ENCODE data around the gene B3GALT2. TPM values are rescaled to one million over a fixed set of nuclear protein-coding genes. Genes with fewer than 3 reads are reported as not detected.

Gene B3GALT2
- total RNA-seq, 1 donor from 2014 or later = 64.6 TPM

GRCh38 chr1:193176788-193177187, 9.6 kb downstream of the B3GALT2 start:
- Mint-ChIP-seq H3K27me3 (ENCODE audit: unreplicated experiment) (no peaks in the 10 kb centered on the region), H3K27ac (ENCODE audit: unreplicated experiment) (no peak overlapping the region), H3K36me3 (ENCODE audit: unreplicated experiment) (peaks cover 3% of the 10 kb centered on the region), H3K9me3 (ENCODE audit: unreplicated experiment) (no peaks in the 10 kb centered on the region), H3K4me3 (ENCODE audit: unreplicated experiment) (no peak overlapping the region), H3K4me1 (ENCODE audit: low read depth, unreplicated experiment) (peaks cover 21% of the 10 kb centered on the region)
- TF ChIP-seq CTCF (IDR thresholded peaks at IDR 0.05; ENCODE audit: partially characterized antibody, unreplicated experiment) = no peak
- no peak for DNase-seq

GRCh38 chr1:193176113-193176512, 10.3 kb downstream of the B3GALT2 start:
- no peak for DNase-seq
- no peaks in the 10 kb centered on the region for H3K9me3 Mint-ChIP-seq (ENCODE audit: unreplicated experiment)
- no peaks in the 10 kb centered on the region for H3K27me3 Mint-ChIP-seq (ENCODE audit: unreplicated experiment)
- H3K4me1 Mint-ChIP-seq (ENCODE audit: low read depth, unreplicated experiment) = peaks cover 16% of the 10 kb centered on the region
- TF ChIP-seq CTCF (IDR thresholded peaks at IDR 0.05; ENCODE audit: partially characterized antibody, unreplicated experiment) = no peak
- H3K27ac Mint-ChIP-seq (ENCODE audit: unreplicated experiment) = no peak overlapping the region
- H3K36me3 Mint-ChIP-seq (ENCODE audit: unreplicated experiment) = peaks cover 3% of the 10 kb centered on the region
- no peak overlapping the region for H3K4me3 Mint-ChIP-seq (ENCODE audit: unreplicated experiment)

- no peaks in the 10 kb centered on the region for H3K9me3 Mint-ChIP-seq (ENCODE audit: unreplicated experiment)
- H3K27ac Mint-ChIP-seq (ENCODE audit: unreplicated experiment) = no peak overlapping the region
- no peaks in the 10 kb centered on the region for H3K27me3 Mint-ChIP-seq (ENCODE audit: unreplicated experiment)
These were observed 29.1 kb downstream of the B3GALT2 start for GRCh38 chr1:193157360-193157759.

GRCh38 chr1:193156822-193157142, 29.6 kb downstream of the B3GALT2 start:
- Mint-ChIP-seq H3K4me1 (ENCODE audit: low read depth, unreplicated experiment) (no peaks in the 10 kb centered on the region), H3K9me3 (ENCODE audit: unreplicated experiment) (no peaks in the 10 kb centered on the region), H3K27me3 (ENCODE audit: unreplicated experiment) (no peaks in the 10 kb centered on the region), H3K36me3 (ENCODE audit: unreplicated experiment) (no peaks in the 10 kb centered on the region), H3K27ac (ENCODE audit: unreplicated experiment) (no peak overlapping the region), H3K4me3 (ENCODE audit: unreplicated experiment) (no peak overlapping the region)
- no peak for DNase-seq
- no peak for TF ChIP-seq CTCF (IDR thresholded peaks at IDR 0.05; ENCODE audit: partially characterized antibody, unreplicated experiment)

More at GRCh38 chr1:193157360-193157759, 29.1 kb downstream of the B3GALT2 start:
- Mint-ChIP-seq H3K4me3 (ENCODE audit: unreplicated experiment) (no peak overlapping the region), H3K4me1 (ENCODE audit: low read depth, unreplicated experiment) (no peaks in the 10 kb centered on the region), H3K36me3 (ENCODE audit: unreplicated experiment) (no peaks in the 10 kb centered on the region)
- no peak for DNase-seq
- TF ChIP-seq CTCF (IDR thresholded peaks at IDR 0.05; ENCODE audit: partially characterized antibody, unreplicated experiment) = no peak

- Mint-ChIP-seq H3K36me3 (ENCODE audit: unreplicated experiment) (no peaks in the 10 kb centered on the region), H3K4me1 (ENCODE audit: low read depth, unreplicated experiment) (no peaks in the 10 kb centered on the region), H3K9me3 (ENCODE audit: unreplicated experiment) (no peaks in the 10 kb centered on the region), H3K27me3 (ENCODE audit: unreplicated experiment) (no peaks in the 10 kb centered on the region), H3K4me3 (ENCODE audit: unreplicated experiment) (no peak overlapping the region), H3K27ac (ENCODE audit: unreplicated experiment) (no peak overlapping the region)
- DNase-seq = no peak
- no peak for TF ChIP-seq CTCF (IDR thresholded peaks at IDR 0.05; ENCODE audit: partially characterized antibody, unreplicated experiment)
These were observed 30.1 kb downstream of the B3GALT2 start for GRCh38 chr1:193156117-193156821.

All from glutamatergic neuron (in vitro differentiated cells).